ENCODE measurements around the gene CYP2R1.
"Not testable (repeated sequence)": the region's sequence is repeated elsewhere in the genome, so short reads cannot be mapped to it uniquely, and the experiment has no call there.

The CYP2R1 gene

DNA sequence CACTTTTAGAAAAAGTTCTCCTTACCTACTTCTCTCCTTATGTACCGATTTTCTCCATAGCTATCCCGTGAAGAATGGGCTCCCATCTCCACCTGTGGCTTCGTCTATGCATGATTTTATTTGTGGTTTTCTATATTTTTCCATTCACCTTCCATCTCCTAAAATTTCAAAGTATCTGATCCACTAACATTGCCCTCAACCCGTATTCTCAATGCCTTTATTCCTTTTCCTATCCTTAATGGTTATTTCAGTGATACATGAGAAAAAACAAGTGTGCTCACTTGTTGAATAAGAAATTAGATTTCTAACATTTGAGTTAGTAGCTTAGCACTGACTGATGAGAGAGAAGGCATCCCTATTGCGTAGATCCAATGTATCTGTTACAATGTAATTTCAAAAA, 16.9 kb downstream of the CYP2R1 start:
- DNase-seq (ENCODE audit: insufficient read length, low spot score) (no peak), FAIRE-seq (no peak)
- TF ChIP-seq TAF1 (IDR thresholded peaks at IDR 0.05; ENCODE audit: low read depth, low read length): no peak
- TF ChIP-seq PAX5 (IDR thresholded peaks at IDR 0.05; ENCODE audit: insufficient read depth, low read length, severe bottlenecking): no peak
- TF ChIP-seq POLR2A (IDR thresholded peaks at IDR 0.05; ENCODE audit: low read depth, low read length): no peak
- TF ChIP-seq SPI1 (IDR thresholded peaks at IDR 0.05; ENCODE audit: low read depth, low read length): no peak
- no peak for TF ChIP-seq POLR2AphosphoS5 (IDR thresholded peaks at IDR 0.05; ENCODE audit: low read depth, low read length)
- no peak for TF ChIP-seq POU2F2 (IDR thresholded peaks at IDR 0.05; ENCODE audit: low read depth, low read length)

GRCh38 chr11:14873632-14874031, 18.4 kb downstream of the CYP2R1 start:
- no peak for FAIRE-seq
- TF ChIP-seq TAF1 (IDR thresholded peaks at IDR 0.05; ENCODE audit: low read depth, low read length) (no peak), POLR2AphosphoS5 (IDR thresholded peaks at IDR 0.05; ENCODE audit: low read depth, low read length) (no peak), PAX5 (IDR thresholded peaks at IDR 0.05; ENCODE audit: insufficient read depth, low read length, severe bottlenecking) (no peak), POLR2A (IDR thresholded peaks at IDR 0.05; ENCODE audit: low read depth, low read length) (no peak), SPI1 (IDR thresholded peaks at IDR 0.05; ENCODE audit: low read depth, low read length) (no peak), POU2F2 (IDR thresholded peaks at IDR 0.05; ENCODE audit: low read depth, low read length) (no peak)
- DNase-seq (ENCODE audit: insufficient read length, low spot score): no peak

DNA sequence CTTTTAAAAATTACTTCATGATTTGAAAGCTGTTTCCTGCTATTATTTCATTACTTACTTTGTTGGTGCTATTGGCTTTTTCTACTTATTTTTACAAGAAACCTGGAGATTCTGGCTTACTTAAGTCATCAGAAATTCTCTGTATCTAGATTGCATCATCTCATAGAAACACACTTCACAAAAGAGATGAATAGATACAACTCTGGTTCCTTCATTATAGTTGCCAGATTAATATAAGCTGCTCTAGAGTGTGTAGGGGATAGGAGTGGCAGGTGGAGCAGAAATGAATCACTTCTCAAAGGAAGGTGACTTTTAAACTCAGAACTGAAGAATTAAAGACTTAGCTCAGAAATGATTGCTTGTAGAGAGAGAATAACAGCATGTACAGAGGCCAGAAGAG, 20.0 kb downstream of the CYP2R1 start:
- TF ChIP-seq PAX5 (IDR thresholded peaks at IDR 0.05; ENCODE audit: insufficient read depth, low read length, severe bottlenecking) (no peak), TAF1 (IDR thresholded peaks at IDR 0.05; ENCODE audit: low read depth, low read length) (no peak), POLR2A (IDR thresholded peaks at IDR 0.05; ENCODE audit: low read depth, low read length) (no peak), POLR2AphosphoS5 (IDR thresholded peaks at IDR 0.05; ENCODE audit: low read depth, low read length) (no peak), SPI1 (IDR thresholded peaks at IDR 0.05; ENCODE audit: low read depth, low read length) (no peak), POU2F2 (IDR thresholded peaks at IDR 0.05; ENCODE audit: low read depth, low read length) (no peak)
- FAIRE-seq: no peak
- DNase-seq (ENCODE audit: insufficient read length, low spot score): no peak

- not testable (repeated sequence) for FAIRE-seq; DNase-seq (ENCODE audit: insufficient read length, low spot score)
These were observed 28.3 kb downstream of the CYP2R1 start for GRCh38 chr11:14863775-14864174.

GRCh38 chr11:14861680-14862079, 30.4 kb downstream of the CYP2R1 start:
- no peak for TF ChIP-seq POLR2AphosphoS5 (IDR thresholded peaks at IDR 0.05; ENCODE audit: low read depth, low read length)
- TF ChIP-seq TAF1 (IDR thresholded peaks at IDR 0.05; ENCODE audit: low read depth, low read length): no peak
- no peak for TF ChIP-seq POU2F2 (IDR thresholded peaks at IDR 0.05; ENCODE audit: low read depth, low read length)
- no peak for TF ChIP-seq POLR2A (IDR thresholded peaks at IDR 0.05; ENCODE audit: low read depth, low read length)
- TF ChIP-seq SPI1 (IDR thresholded peaks at IDR 0.05; ENCODE audit: low read depth, low read length): no peak
- no peak for TF ChIP-seq PAX5 (IDR thresholded peaks at IDR 0.05; ENCODE audit: insufficient read depth, low read length, severe bottlenecking)
- no peak for FAIRE-seq
- DNase-seq (ENCODE audit: insufficient read length, low spot score): no peak

DNA sequence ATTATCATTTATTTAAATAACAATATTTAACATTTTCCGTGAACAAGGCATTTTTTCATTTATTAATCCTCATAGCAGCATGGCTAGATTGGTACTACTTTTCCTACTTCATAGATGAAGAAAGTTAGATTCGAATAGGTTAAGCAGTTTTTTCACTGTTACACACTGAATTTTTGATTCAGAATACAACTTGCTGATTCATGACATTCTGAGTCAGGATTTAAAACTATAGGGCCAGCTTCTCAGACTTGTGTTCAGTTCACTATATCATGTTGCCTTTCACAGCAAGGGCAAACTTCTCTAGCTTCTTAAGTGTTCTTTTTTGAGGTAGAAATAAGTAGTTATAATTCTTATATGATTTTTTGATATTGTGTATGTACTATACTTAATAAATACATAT, 31.5 kb downstream of the CYP2R1 start:
- DNase-seq (ENCODE audit: insufficient read length, low spot score) (no peak), FAIRE-seq (no peak)
- TF ChIP-seq TAF1 (IDR thresholded peaks at IDR 0.05; ENCODE audit: low read depth, low read length): no peak
- TF ChIP-seq POLR2AphosphoS5 (IDR thresholded peaks at IDR 0.05; ENCODE audit: low read depth, low read length): no peak
- TF ChIP-seq SPI1 (IDR thresholded peaks at IDR 0.05; ENCODE audit: low read depth, low read length): no peak
- no peak for TF ChIP-seq PAX5 (IDR thresholded peaks at IDR 0.05; ENCODE audit: insufficient read depth, low read length, severe bottlenecking)
- no peak for TF ChIP-seq POLR2A (IDR thresholded peaks at IDR 0.05; ENCODE audit: low read depth, low read length)
- TF ChIP-seq POU2F2 (IDR thresholded peaks at IDR 0.05; ENCODE audit: low read depth, low read length): no peak

- FAIRE-seq (no peak), DNase-seq (ENCODE audit: insufficient read length, low spot score) (no peak)
These were observed 33.6 kb downstream of the CYP2R1 start for GRCh38 chr11:14858404-14858803.

GRCh38 chr11:14857621-14858020, 34.4 kb downstream of the CYP2R1 start:
- FAIRE-seq (no peak), DNase-seq (ENCODE audit: insufficient read length, low spot score) (no peak)
- TF ChIP-seq POLR2A (IDR thresholded peaks at IDR 0.05; ENCODE audit: low read depth, low read length) (no peak), POLR2AphosphoS5 (IDR thresholded peaks at IDR 0.05; ENCODE audit: low read depth, low read length) (no peak), TAF1 (IDR thresholded peaks at IDR 0.05; ENCODE audit: low read depth, low read length) (no peak), PAX5 (IDR thresholded peaks at IDR 0.05; ENCODE audit: insufficient read depth, low read length, severe bottlenecking) (no peak), POU2F2 (IDR thresholded peaks at IDR 0.05; ENCODE audit: low read depth, low read length) (no peak), SPI1 (IDR thresholded peaks at IDR 0.05; ENCODE audit: low read depth, low read length) (no peak)

More at GRCh38 chr11:14858404-14858803, 33.6 kb downstream of the CYP2R1 start:
- TF ChIP-seq SPI1 (IDR thresholded peaks at IDR 0.05; ENCODE audit: low read depth, low read length) (no peak), POU2F2 (IDR thresholded peaks at IDR 0.05; ENCODE audit: low read depth, low read length) (no peak), POLR2A (IDR thresholded peaks at IDR 0.05; ENCODE audit: low read depth, low read length) (no peak), POLR2AphosphoS5 (IDR thresholded peaks at IDR 0.05; ENCODE audit: low read depth, low read length) (no peak), TAF1 (IDR thresholded peaks at IDR 0.05; ENCODE audit: low read depth, low read length) (no peak), PAX5 (IDR thresholded peaks at IDR 0.05; ENCODE audit: insufficient read depth, low read length, severe bottlenecking) (no peak)

DNA sequence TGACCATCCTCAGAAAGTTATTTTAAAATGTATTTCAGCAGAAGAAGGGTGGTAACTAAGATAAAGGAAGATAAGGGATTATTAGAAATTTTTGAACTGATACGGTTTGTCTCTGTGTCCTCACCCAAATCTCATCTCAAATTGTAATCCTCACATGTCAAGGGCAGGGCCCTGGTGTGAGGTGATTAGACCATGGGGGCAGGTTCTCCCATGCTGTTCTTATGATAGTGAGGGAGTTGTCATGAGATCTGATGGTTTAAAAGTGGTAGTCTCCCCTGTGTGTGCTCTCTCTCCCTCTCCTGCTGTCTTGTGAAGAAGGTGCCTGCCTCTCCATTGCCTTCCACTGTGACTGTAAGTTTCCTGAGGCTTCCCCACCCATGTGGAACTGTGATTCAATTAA, 36.1 kb downstream of the CYP2R1 start:
- DNase-seq (ENCODE audit: insufficient read length, low spot score) (no peak), FAIRE-seq (no peak)
- TF ChIP-seq POLR2AphosphoS5 (IDR thresholded peaks at IDR 0.05; ENCODE audit: low read depth, low read length) (no peak), POLR2A (IDR thresholded peaks at IDR 0.05; ENCODE audit: low read depth, low read length) (no peak), POU2F2 (IDR thresholded peaks at IDR 0.05; ENCODE audit: low read depth, low read length) (no peak), TAF1 (IDR thresholded peaks at IDR 0.05; ENCODE audit: low read depth, low read length) (no peak), SPI1 (IDR thresholded peaks at IDR 0.05; ENCODE audit: low read depth, low read length) (no peak), PAX5 (IDR thresholded peaks at IDR 0.05; ENCODE audit: insufficient read depth, low read length, severe bottlenecking) (no peak)

DNA sequence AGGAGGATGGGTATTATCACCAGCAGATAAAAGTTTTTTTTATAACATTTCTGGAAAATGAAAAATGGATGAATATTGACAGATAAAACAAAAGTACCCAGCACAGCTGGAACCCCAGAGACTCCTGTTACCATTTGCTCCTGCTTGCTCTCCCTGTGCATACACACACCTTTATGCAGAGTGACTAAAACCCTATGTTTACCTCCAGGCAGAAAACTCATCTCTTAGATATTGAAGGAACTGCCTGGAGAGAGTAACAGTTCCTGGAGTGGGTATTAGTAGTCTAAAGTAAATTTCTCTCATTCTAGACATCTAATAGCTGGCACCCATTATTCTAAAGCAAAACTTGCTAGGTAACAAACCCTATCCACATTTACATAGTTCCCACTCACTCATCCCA, 38.0 kb downstream of the CYP2R1 start:
- DNase-seq (ENCODE audit: insufficient read length, low spot score): no peak
- TF ChIP-seq SPI1 (IDR thresholded peaks at IDR 0.05; ENCODE audit: low read depth, low read length) (no peak), POLR2AphosphoS5 (IDR thresholded peaks at IDR 0.05; ENCODE audit: low read depth, low read length) (no peak), POLR2A (IDR thresholded peaks at IDR 0.05; ENCODE audit: low read depth, low read length) (no peak), POU2F2 (IDR thresholded peaks at IDR 0.05; ENCODE audit: low read depth, low read length) (no peak), TAF1 (IDR thresholded peaks at IDR 0.05; ENCODE audit: low read depth, low read length) (no peak), PAX5 (IDR thresholded peaks at IDR 0.05; ENCODE audit: insufficient read depth, low read length, severe bottlenecking) (no peak)
- no peak for FAIRE-seq

Data from GM12891 (cell line).